Sigmoid colon (tissue), 4 donors: ENCODE measurements around the gene LRRC39.

Experiments used
- CTCF ChIP-seq, 4 experiments: fragments of 450-650 bp in 3 of 4; fragments of 200-600 bp in 1 of 4; IDR thresholded peaks; one replicate each; pipeline ENCODE4 v1.5.1; 2016 to 2019; ENCODE audit warnings: antibody characterized with exemption in 4 of 4, mild to moderate bottlenecking in 3 of 4, moderate library complexity in 2 of 4
- EP300 ChIP-seq, 4 donors: sonication (generic); formaldehyde crosslinking; IDR thresholded peaks; one replicate each; pipeline ENCODE4 v1.6.1; 2017; ENCODE audit warnings: antibody characterized with exemption in 4 of 4
- POLR2A ChIP-seq, 2 donors: fragments of 450-650 bp; IDR thresholded peaks; one replicate each; pipeline ENCODE4 v1.6.1; 2016; ENCODE audit warnings: antibody characterized with exemption in 2 of 2, mild to moderate bottlenecking in 2 of 2, moderate library complexity in 2 of 2

DNA sequence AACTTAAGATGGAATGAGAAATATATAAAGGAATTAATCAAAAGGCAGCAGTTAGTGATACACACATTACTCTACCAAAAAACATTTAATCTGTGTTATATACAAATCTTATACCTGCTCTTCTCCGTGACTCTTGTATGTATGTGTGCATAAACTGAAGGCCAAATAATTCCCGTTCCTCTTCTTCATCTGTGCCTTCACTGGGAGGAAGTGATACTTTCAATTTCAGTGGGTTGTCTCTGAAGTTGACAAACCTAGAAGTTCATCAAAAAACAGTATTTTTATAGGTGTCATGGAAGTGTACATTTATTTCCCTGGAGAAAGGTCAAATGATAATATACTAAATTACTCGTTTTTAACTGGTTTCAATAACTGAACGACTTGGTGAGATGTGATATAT is 25.8 kb downstream of the LRRC39 start:
- TF ChIP-seq CTCF (IDR thresholded peaks at IDR 0.05): no peak
- no peak for TF ChIP-seq EP300 (IDR thresholded peaks at IDR 0.05)
- TF ChIP-seq POLR2A (IDR thresholded peaks at IDR 0.05): no peak
